Stimulated activated CD4-positive, alpha-beta T cell treated with anti-CD3 and anti-CD28 coated beads, Interleukin-1b, Interleukin-23, amount 100 ng/mL, for 4 hours (primary cell): ENCODE results near the gene TBP.

ENCODE experiments used
- DNase-seq, 2 donors: peaks; one replicate each; pipeline ENCODE4 v3.0.0-alpha.2; 2020; ENCODE audit warnings: low read depth in 2 of 2

Gene TBP

GRCh38 chr6:170535004-170535403 is 19.2 kb upstream of the TBP start:
- DNase-seq = no peak

- DNase-seq = no peak
Observed at GRCh38 chr6:170536671-170537070, 17.5 kb upstream of the TBP start.

- DNase-seq = no peak
Observed at GRCh38 chr6:170537329-170537728, 16.8 kb upstream of the TBP start.

- DNase-seq = no peak
Observed at GRCh38 chr6:170542031-170542719, 12.0 kb upstream of the TBP start.

GRCh38 chr6:170545405-170545804 is 8.8 kb upstream of the TBP start:
- no peak for DNase-seq

- DNase-seq = peak; percentile 57 to 72
Observed at GRCh38 chr6:170552765-170553533, 1.2 kb upstream of the TBP start, which contains the start of gene PSMB1. Gene PSMB1 (minus strand): TSS chr6:170553307. CDS start chr6:170553242, 65 bp downstream.

GRCh38 chr6:170553534-170554012 is 596 bp upstream of the TBP start:
- no peak for DNase-seq

DNA sequence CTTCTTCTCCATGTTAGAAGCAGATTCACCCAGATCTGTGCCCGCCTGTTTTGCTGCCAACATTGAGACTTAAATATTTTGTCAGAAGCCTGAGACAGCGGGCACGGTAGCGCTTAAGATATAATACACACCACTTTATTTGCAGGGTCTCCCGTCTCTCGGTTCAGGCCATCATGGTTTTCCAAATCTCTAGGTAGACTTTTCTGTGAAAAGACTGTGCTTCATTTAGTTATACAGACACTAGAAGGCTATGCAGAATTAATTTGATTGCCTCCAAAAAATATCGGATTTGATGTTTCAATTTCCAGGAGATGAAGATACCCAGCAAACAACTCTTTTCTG is 598 bp downstream of the TBP start:
- no peak for DNase-seq

GRCh38 chr6:170555305-170555704 is 1.1 kb downstream of the TBP start:
- DNase-seq = no peak

- no peak for DNase-seq
Observed at GRCh38 chr6:170561555-170561954, 7.4 kb downstream of the TBP start.

DNA sequence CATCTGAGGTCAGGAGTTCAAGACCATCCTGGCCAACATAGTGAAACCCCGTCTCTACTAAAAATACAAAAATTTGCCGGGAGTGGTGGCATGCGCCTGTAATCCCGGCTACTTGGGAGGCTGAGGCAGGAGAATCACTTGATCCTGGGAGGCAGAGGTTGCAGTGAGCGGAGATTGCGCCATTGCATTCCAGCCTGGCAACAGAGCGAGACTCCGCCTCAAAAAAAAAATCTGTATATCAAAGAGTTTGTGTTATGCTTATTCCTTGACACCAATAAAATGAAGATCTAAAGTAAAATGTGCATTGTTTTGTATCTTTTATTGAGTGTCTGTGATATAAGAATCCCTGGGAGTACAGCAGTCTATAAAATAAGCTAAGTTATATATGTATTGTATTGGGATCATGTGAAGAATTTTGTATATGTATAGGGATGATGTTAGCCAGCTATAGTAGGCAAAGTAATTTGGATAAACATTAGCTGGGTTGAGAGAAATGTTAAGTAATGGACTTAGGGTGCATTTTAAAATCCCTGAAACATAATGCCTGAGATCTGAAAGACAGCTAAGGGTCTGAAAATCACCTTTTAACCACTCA is 10.9 kb downstream of the TBP start:
- DNase-seq = no peak

DNA sequence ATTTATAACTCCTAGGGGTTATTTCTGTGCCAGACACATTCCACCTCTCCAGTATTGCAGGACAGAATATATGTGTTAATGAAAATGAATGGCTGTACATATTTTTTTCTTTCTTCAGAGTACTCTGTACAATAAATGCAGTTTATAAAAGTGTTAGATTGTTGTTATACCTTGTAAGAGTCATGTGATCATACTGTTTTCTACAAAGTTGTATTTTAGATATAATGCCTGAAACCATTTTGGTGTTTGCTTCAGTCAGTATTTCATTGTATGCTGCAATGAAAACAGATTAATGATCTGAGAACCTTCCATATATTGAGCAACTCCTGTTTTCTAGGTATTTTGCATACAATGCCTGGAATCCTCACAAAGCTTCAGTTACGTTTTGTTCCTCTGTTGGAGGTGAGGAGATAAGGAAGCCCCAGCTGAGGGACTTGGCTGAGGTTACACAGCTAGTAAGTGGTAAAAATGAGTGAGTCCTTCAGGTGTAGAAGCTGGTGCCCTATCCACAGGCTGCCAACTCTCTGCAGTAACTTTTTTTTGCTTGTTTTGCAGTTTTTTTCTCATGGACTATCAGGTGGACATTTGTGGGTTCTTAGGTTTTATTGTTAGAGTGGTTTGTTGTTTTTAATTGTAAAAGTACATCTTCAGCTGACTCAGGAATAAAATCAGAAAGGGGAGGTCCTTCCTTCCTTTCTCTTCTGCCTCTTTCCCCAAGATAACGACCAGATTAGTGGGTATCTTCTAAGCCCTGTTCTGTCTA is 18.7 kb downstream of the TBP start:
- no peak for DNase-seq

DNA sequence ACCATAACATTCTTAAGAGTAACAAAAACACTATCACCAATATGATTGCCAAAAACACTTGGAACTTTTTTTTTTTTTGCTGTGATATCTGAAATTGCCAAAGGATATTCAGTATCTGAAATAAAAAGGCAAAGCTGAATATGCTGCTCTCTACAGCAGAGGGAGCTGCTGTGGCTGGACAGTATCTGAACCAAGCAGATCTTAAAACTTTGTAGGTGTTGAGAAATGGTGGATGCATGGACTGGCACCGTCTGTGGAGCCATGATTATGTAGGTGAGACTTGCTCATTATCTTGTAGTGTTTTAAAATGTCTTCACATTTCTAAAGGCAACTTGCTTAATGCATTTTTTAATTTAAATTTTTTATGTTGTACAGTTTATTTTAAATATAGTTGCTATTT is 21.1 kb downstream of the TBP start:
- DNase-seq = no peak

DNA sequence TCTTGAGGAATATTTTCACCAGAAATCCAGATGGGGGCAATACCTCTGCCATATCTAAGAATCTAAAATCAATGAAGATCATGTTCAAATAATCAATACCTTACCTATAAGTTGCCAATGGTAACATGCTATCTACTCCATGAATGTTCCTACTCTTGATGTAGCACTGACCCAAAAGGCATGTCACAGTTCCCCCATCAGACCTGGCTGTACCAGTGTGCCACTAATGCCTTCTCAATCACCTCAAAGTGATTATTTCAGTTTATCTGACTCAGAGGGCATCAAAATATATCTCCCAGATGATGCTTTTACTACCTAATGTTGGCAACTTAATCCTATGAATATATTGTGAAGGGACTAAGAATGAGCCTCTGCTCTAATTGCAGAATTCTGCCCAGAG is 24.7 kb downstream of the TBP start:
- DNase-seq = no peak

- DNase-seq = no peak
Observed at GRCh38 chr6:170583756-170584180, 29.6 kb downstream of the TBP start.

DNA sequence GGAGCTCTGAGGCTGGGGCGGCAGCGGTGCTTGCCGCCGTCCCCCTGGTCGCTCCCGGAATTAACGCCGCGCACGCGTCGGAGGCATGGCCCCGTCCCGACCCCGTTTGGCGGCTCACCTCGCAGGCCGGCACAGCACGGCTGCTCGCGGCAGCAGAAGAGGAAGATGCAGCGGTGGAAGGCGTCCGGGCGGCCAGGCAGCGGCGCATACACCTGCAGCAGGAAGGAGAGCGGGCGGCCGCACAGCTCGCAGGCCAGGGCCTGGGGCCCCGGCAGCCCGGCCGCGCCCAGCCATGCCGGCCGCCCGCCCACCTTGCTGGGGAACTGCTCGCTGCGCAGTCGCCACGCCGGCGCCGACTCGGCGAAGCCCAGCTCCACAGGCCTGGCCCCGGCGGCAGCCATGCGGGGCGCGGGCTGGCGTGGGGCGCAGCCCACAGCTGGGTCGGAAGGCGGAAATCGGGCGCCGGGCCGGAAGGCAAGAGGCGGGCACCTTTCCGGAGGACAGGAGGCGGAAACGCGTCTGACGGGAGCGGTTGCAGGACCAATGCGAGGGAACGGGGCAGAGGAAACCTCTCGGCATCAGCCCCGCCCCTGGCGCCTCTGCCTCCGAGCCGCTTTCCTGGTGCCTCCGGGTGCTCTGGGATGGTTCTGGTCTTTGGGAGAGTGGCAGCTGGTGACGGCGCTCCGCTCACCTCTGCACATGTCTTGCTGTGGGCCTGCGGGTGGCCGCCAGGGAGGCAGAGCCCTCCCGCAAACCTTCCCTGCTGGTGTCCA is 30.2 kb downstream of the TBP start, which contains the start of gene PDCD2:
TSS of gene PDCD2 (minus strand) at position 457 of the 773 bp plus-strand sequence. CDS start at position 401, 56 bp downstream.
- peak; percentile 86 to 88 for DNase-seq

GRCh38 chr6:170584954-170585498 is 30.9 kb downstream of the TBP start:
- no peak for DNase-seq

DNA sequence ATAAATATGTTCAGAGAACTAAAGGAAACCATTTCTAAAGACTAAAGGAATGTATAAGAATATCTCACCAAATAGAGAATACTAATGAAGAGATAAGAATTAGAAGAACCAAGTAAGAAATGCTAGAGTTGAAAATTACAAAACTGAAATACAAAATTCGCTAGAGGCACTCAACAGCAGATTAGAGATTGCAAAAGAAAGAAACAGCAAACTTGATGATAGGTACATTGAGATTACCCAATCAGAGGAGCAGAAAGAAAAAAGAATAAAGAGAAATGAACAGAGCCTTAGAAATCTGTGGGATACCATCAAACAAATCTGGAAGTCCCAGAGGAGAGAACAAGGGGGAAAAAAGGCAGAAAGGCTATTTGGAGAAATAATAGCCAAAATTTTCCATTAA is 36.6 kb downstream of the TBP start:
- no peak for DNase-seq

DNA sequence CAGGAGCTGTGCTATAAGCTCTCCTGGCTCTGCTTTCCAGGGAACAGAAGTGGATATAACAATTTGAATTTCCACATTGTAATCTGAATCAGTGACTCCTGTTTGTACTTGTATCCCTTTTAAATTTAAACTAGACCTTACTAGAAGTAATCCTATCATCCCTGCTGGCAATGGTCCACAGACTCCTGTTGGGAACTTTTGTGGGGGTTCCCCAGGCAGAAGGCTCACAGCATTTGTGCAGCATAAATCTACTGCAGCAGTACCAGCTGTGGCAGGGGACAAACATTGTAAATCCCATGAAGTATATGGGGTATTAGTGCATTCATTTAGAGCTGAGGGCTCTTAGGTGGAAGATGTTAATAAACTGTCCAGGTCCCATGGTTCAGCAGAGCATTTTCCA is 42.3 kb downstream of the TBP start:
- DNase-seq = no peak

DNA sequence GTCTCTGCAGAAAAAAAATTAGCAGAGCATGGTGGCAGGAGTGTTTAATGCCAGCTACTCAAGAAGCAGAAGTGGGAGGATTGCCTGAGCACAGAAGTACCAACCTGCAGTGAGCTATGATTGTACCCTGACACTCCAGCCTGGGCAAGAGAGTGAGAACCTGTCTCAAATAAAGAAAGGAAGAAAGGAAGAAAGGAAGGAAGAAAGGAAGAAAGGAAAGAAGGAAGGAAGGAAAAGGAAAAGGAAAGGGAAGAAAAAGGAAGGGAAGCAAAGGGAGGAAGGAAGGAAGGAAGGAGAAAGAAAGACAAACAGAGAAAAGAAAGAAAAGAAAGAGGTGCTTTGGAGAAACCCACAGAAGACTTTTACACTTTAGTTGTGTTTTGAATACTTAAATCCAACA is 43.1 kb downstream of the TBP start:
- DNase-seq = no peak
